AG09319 (cell line): ENCODE results near the gene LFNG.

Experiments
- DNase-seq: peaks from one replicate; pipeline ENCODE4 v3.0.0-alpha.2; 2010; ENCODE audit warnings: low read depth; ENCODE audit errors: extremely low read depth
- TF ChIP-seq, protein P1 (sequence below): IDR thresholded peaks from 2 replicates; pipeline ENCODE4 v1.5.1; 2011; ENCODE audit warnings: low read depth, mild to moderate bottlenecking, inconsistent platforms, low read length, moderate library complexity

LFNG gene

GRCh38 chr7:2474224-2474623 lies 45.4 kb upstream of the LFNG start:
- TF ChIP-seq, protein P1, sequence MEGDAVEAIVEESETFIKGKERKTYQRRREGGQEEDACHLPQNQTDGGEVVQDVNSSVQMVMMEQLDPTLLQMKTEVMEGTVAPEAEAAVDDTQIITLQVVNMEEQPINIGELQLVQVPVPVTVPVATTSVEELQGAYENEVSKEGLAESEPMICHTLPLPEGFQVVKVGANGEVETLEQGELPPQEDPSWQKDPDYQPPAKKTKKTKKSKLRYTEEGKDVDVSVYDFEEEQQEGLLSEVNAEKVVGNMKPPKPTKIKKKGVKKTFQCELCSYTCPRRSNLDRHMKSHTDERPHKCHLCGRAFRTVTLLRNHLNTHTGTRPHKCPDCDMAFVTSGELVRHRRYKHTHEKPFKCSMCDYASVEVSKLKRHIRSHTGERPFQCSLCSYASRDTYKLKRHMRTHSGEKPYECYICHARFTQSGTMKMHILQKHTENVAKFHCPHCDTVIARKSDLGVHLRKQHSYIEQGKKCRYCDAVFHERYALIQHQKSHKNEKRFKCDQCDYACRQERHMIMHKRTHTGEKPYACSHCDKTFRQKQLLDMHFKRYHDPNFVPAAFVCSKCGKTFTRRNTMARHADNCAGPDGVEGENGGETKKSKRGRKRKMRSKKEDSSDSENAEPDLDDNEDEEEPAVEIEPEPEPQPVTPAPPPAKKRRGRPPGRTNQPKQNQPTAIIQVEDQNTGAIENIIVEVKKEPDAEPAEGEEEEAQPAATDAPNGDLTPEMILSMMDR = no peak
- DNase-seq = no peak

DNA sequence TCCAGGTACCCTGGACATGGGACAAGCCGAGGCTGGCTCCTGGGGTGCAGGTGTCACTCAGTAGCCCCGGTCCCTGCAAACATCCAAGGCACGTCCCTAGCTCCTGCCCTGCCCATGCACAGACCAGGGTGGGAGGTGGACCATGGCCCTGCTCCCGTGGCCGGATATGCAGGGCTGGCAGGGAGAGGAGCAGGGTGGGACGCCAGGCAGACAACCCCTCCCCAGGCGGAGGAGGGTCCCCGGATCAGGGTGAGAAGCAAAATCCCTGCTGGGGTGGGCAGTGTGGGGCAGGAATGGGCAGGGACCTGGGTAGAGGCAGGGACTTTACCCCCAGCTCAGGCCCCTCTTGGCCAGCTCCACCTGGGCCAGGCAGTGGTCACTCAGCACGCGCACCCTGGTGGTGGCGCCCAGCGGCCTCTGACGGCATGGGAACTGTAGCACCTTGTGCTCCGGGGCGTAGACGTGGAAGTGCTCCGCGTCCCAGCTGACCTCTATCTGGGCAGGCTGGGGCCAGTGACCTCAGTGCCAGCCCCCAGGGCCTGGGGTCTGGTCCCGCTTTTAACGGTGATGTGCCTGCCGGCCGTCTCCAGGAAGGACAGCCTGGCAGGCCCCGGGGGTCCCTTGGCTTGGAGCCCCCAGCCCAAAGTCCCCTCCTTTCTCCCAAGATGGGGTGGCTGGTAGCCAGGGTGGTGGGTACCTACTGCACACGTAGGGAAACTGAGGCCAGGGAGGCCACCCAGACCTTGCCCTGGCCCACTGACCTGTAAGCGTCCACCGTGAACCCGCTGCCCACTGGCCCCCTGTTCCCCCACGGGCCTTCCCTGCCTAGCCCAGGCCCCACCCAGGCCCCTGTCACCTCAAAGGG lies 44.5 kb upstream of the LFNG start:
- TF ChIP-seq, protein P1 = no peak
- no peak for DNase-seq

DNA sequence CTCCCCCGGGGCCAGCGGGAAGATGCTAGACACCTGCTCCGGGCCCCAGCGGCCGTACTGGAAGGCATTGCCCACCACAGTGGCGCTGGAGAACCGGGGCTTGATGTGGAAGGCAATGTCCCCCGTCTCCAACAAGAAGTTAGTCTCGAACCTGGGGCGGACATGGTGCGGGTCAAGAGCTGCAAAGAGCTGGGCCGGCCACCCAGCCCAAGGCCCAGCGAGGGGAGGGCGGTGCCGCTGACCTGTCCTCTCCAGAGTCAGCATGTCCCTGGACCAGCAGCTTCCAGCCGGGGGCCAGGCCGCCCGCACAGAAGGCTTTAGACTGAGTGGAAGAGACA lies 43.9 kb upstream of the LFNG start:
- TF ChIP-seq, protein P1 = no peak
- no peak for DNase-seq

DNA sequence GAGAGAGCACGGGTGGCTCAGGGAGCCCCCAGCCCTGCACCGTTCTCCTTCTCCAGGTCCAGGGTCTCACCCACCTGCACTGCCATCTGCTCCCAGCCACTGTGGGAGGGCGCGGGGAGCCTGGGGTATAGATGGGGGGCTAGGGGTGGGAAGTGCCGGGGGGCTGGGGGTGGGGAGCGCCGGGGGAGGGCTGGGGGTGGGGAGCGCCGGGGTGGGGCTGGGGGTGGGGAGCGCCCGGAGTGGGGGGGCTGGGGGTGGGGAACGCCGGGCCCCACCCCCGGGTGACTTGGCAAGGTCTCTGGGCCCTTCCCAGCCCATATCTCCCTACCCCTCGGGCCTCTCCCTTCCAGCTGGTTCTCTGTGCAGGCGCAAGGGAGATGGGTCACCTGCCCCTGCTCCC lies 43.3 kb upstream of the LFNG start, which contains the start of gene GRIFIN:
TSS of gene GRIFIN (minus strand) at position 101 of the 400 bp plus-strand sequence. CDS start at position 86, 15 bp downstream.
- TF ChIP-seq, protein P1 = no peak
- no peak for DNase-seq

GRCh38 chr7:2476776-2477446 lies 42.7 kb upstream of the LFNG start:
- DNase-seq = no peak
- TF ChIP-seq, protein P1 = no peak

DNA sequence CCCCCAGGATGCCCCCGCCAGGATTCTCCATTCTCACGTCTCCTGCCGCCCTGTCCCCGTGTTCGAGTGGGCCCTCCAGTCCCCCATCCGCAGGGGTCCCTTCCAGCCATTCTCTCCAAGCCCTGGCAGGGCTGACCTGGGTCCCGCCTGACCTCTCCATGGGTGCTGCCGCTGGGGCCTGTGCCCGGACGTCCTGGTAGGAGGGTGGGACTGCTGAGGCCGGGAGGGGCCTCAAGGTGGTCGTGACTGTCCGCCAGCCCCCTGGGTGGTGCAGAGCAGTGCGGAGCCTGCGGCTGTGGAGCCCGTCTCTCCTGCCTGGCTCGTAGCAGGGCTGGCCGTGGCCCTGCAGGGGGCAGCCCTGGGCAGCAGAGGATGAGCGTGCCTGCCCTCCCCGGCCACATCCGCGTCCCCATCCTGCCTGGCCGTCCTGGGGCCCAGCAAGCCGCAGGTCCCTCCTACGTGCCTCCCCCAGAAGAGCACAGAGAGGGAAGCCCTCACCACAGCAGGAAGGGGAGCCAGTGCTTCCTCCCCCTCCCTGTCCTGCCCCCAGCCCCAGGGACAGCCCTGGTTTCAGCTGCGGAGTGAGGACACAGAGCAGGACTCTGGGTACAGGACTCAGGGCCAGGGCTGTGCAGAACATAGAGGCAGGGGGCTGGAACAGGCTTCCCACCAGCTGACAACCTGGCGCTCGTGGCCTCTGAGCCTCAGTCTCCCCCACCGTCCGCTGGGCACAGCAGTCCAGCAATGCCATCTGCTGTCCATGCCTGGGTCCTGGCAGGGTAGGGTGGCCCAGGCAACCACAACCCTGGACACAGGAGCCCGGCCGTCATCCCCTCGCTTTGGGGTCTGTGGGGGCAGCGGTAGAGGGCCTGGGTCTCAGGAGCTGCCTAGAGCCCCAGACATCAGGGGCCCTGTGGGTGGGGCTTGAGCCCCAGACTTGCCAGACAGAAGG lies 41.9 kb upstream of the LFNG start:
- no peak for DNase-seq
- TF ChIP-seq, protein P1 = peak; percentile 86
